ENCODE measurements around the gene ARID1A. TPM values are rescaled to one million over a fixed set of nuclear protein-coding genes. Genes with fewer than 3 reads are reported as not detected.

The ARID1A gene
- total and polyA plus RNA-seq, 9 of the 15 experiments (the other 6 are each of a cell fraction or from before 2014, with no cell fraction given): 8.3 to 88.3 (median 22.5) TPM

GRCh38 chr1:26695356-26696118 lies at the start of gene ARID1A (continued):
- TF ChIP-seq POLR2G (IDR thresholded peaks at IDR 0.05; ENCODE audit: low read depth, low read length) (peak; percentile 98), ZNF445 (CRISPR knock-in tag; IDR thresholded peaks at IDR 0.05; ENCODE audit: low read depth) (peak; percentile 71; the same call in 1 of the 2 replicates), DDX20 (tag; IDR thresholded peaks at IDR 0.05; ENCODE audit: low read depth) (no peak), STAT5A (IDR thresholded peaks at IDR 0.05; ENCODE audit: borderline replicate concordance, low read length) (peak; percentile 42; the same call in 1 of the 2 replicates), ZNF280A (IDR thresholded peaks at IDR 0.05; ENCODE audit: low read depth, partially characterized antibody) (no peak), ZNF644 (tag; IDR thresholded peaks at IDR 0.05; ENCODE audit: low read depth) (no peak; the same call in 1 of the 2 replicates), BCOR (IDR thresholded peaks at IDR 0.05) (peak; percentile 78), KAT7 (CRISPR knock-in tag; IDR thresholded peaks at IDR 0.05; ENCODE audit: borderline replicate concordance) (peak; percentile 96), ZBTB7A (IDR thresholded peaks at IDR 0.05; ENCODE audit: borderline replicate concordance, control insufficient read depth, low read depth, low read length) (peak; percentile 69; the same call in 1 of the 2 replicates), ESRRA (IDR thresholded peaks at IDR 0.05; ENCODE audit: borderline replicate concordance, low read depth) (peak; percentile 79; the same call in 1 of the 2 replicates), ZNF830 (CRISPR knock-in tag; IDR thresholded peaks at IDR 0.05) (no peak; the same call in 1 of the 2 replicates), RBM14 (IDR thresholded peaks at IDR 0.05; ENCODE audit: borderline replicate concordance, insufficient read depth, low read depth, low read length) (0 out of 2 replicates have a peak, but pooled peaks have one; percentile 54), GTF2A2 (tag; IDR thresholded peaks at IDR 0.05) (peak; percentile 71; the same call in 1 of the 2 replicates), SRSF3 (IDR thresholded peaks at IDR 0.05; ENCODE audit: insufficient read depth, low read length) (no peak), TRIM28 (IDR thresholded peaks at IDR 0.05) (peak; percentile 79; the same call in 1 of the 2 replicates), MCM5 (IDR thresholded peaks at IDR 0.05; ENCODE audit: low read depth) (no peak), RBBP5 (IDR thresholded peaks at IDR 0.05; ENCODE audit: borderline replicate concordance, insufficient read depth, low read length, poor library complexity, severe bottlenecking) (peak; percentile 88), NCOA1 (IDR thresholded peaks at IDR 0.05; ENCODE audit: low read depth) (no peak), KDM2B (CRISPR knock-in tag; IDR thresholded peaks at IDR 0.05) (peak; percentile 94), RBM34 (IDR thresholded peaks at IDR 0.05; ENCODE audit: borderline replicate concordance, insufficient read depth, low read length) (peak; percentile 55; the same call in 1 of the 2 replicates), PREB (CRISPR knock-in tag; IDR thresholded peaks at IDR 0.05) (no peak), SAFB2 (IDR thresholded peaks at IDR 0.05; ENCODE audit: borderline replicate concordance, low read depth, low read length, severe bottlenecking) (no peak)
- TF ChIP-seq, protein P1, sequence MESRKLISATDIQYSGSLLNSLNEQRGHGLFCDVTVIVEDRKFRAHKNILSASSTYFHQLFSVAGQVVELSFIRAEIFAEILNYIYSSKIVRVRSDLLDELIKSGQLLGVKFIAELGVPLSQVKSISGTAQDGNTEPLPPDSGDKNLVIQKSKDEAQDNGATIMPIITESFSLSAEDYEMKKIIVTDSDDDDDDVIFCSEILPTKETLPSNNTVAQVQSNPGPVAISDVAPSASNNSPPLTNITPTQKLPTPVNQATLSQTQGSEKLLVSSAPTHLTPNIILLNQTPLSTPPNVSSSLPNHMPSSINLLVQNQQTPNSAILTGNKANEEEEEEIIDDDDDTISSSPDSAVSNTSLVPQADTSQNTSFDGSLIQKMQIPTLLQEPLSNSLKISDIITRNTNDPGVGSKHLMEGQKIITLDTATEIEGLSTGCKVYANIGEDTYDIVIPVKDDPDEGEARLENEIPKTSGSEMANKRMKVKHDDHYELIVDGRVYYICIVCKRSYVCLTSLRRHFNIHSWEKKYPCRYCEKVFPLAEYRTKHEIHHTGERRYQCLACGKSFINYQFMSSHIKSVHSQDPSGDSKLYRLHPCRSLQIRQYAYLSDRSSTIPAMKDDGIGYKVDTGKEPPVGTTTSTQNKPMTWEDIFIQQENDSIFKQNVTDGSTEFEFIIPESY (CRISPR knock-in tag; IDR thresholded peaks at IDR 0.05): peak; percentile 89

Data from K562 (cell line).